ENCODE data around the gene NHS.

NHS gene

DNA sequence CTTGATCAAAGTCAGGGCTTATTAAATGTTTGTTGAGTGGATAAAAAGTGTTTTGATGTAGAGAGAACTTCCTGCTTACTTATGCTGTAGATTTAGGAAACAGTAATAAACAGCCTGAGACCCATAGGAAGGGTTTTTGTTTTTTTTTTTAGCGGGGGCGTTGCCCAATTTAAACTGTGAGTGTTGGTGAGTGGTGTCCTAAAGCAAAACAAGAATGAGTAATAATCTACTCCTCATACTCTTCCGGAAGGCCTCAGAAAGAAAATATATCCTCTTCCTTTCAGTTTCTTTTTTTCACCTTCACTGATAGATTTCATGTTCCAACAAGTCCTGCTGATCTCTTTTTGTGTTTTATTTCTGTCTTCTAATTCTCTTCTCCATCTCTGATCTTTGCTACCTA lies 257.9 kb downstream of the NHS start:
- Histone ChIP-seq H3K4me2 (ENCODE audit: low read length) (no peak overlapping the region), H2BK120ac (ENCODE audit: low read depth, low read length) (no peak overlapping the region), H4K8ac (ENCODE audit: low read depth, low read length) (no peak overlapping the region), H3K23ac (ENCODE audit: low read length) (no peak overlapping the region), H3K27me3 (ENCODE audit: insufficient read depth, low read length, poor library complexity) (no peaks in the 10 kb centered on the region), H2BK15ac (replicated peaks; ENCODE audit: low read depth) (no peak overlapping the region), H3K18ac (ENCODE audit: low read length) (no peak overlapping the region), H3K56ac (ENCODE audit: low read length) (no peak overlapping the region), H4K5ac (ENCODE audit: low read length) (no peak overlapping the region), H3K4me3 (ENCODE audit: low read length) (no peak overlapping the region), H2AK5ac (ENCODE audit: low read length) (no peak overlapping the region), H2BK5ac (ENCODE audit: low read length) (no peak overlapping the region), H3K4ac (ENCODE audit: low read depth, low read length) (no peak overlapping the region), H3K9ac (ENCODE audit: low read length) (no peak overlapping the region), H3K4me1 (ENCODE audit: control insufficient read depth, low read depth, low read length) (no peaks in the 10 kb centered on the region), H3K79me1 (ENCODE audit: low read length) (no peaks in the 10 kb centered on the region), H3K36me3 (ENCODE audit: control insufficient read depth, insufficient read depth, low read length) (no peaks in the 10 kb centered on the region), H3K27ac (ENCODE audit: low read depth, low read length) (no peak overlapping the region), H3K79me2 (ENCODE audit: control insufficient read depth, insufficient read depth, low read length) (no peaks in the 10 kb centered on the region)
- DNase-seq: no peak
- no CpG with 5 or more reads among the region's 3 CpGs for WGBS (ENCODE audit: extremely low coverage, insufficient coverage, low lambda C conversion rate)

DNA sequence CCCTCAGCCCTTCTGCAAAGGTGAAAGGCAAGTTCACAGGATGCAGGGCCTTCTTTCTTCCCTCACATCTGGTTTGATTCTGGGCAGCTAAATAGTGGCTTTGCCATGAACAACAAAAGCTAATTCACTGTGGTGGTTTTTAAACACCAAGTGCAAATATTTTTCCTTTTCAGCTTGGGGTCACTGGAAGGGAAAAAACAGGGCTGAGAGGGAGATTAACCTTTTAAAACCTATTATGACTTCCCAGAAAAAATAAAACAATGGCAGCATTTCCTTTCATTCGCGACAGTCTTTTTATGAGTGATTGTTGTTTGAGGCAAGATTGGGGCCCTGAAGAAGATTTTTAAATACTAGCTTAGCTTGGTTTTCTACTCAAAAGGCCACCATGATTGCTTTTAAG lies 258.5 kb downstream of the NHS start:
- Histone ChIP-seq H3K36me3 (ENCODE audit: control insufficient read depth, insufficient read depth, low read length) (no peaks in the 10 kb centered on the region), H3K4ac (ENCODE audit: low read depth, low read length) (no peak overlapping the region), H2BK5ac (ENCODE audit: low read length) (no peak overlapping the region), H3K27me3 (ENCODE audit: insufficient read depth, low read length, poor library complexity) (no peaks in the 10 kb centered on the region), H3K4me1 (ENCODE audit: control insufficient read depth, low read depth, low read length) (no peaks in the 10 kb centered on the region), H4K8ac (ENCODE audit: low read depth, low read length) (no peak overlapping the region), H2BK120ac (ENCODE audit: low read depth, low read length) (no peak overlapping the region), H3K4me2 (ENCODE audit: low read length) (no peak overlapping the region), H2BK15ac (replicated peaks; ENCODE audit: low read depth) (no peak overlapping the region), H3K79me2 (ENCODE audit: control insufficient read depth, insufficient read depth, low read length) (no peaks in the 10 kb centered on the region), H4K5ac (ENCODE audit: low read length) (no peak overlapping the region), H3K27ac (ENCODE audit: low read depth, low read length) (no peak overlapping the region), H2AK5ac (ENCODE audit: low read length) (no peak overlapping the region), H3K56ac (ENCODE audit: low read length) (no peak overlapping the region), H3K18ac (ENCODE audit: low read length) (no peak overlapping the region), H3K79me1 (ENCODE audit: low read length) (no peaks in the 10 kb centered on the region), H3K4me3 (ENCODE audit: low read length) (no peak overlapping the region), H3K9ac (ENCODE audit: low read length) (no peak overlapping the region), H3K23ac (ENCODE audit: low read length) (no peak overlapping the region)
- no CpG with 5 or more reads among the region's 2 CpGs for WGBS (ENCODE audit: extremely low coverage, insufficient coverage, low lambda C conversion rate)
- DNase-seq: no peak

GRCh38 chrX:17634542-17635207 lies 259.7 kb downstream of the NHS start:
- H3K4me1 ChIP-seq (ENCODE audit: control insufficient read depth, low read depth, low read length): no peaks in the 10 kb centered on the region
- H3K4me2 ChIP-seq (ENCODE audit: low read length): no peak overlapping the region
- H3K79me1 ChIP-seq (ENCODE audit: low read length): no peaks in the 10 kb centered on the region
- no peak overlapping the region for H3K4ac ChIP-seq (ENCODE audit: low read depth, low read length)
- no peak overlapping the region for H4K5ac ChIP-seq (ENCODE audit: low read length)
- H3K79me2 ChIP-seq (ENCODE audit: control insufficient read depth, insufficient read depth, low read length): no peaks in the 10 kb centered on the region
- no peak overlapping the region for H2BK15ac ChIP-seq (replicated peaks; ENCODE audit: low read depth)
- H3K56ac ChIP-seq (ENCODE audit: low read length): no peak overlapping the region
- H3K36me3 ChIP-seq (ENCODE audit: control insufficient read depth, insufficient read depth, low read length): no peaks in the 10 kb centered on the region
- no peak overlapping the region for H2AK5ac ChIP-seq (ENCODE audit: low read length)
- WGBS (ENCODE audit: extremely low coverage, insufficient coverage, low lambda C conversion rate): no CpG with 5 or more reads among the region's 9 CpGs
- no peak overlapping the region for H3K27ac ChIP-seq (ENCODE audit: low read depth, low read length)
- no peak overlapping the region for H3K9ac ChIP-seq (ENCODE audit: low read length)
- H3K23ac ChIP-seq (ENCODE audit: low read length): no peak overlapping the region
- H4K8ac ChIP-seq (ENCODE audit: low read depth, low read length): no peak overlapping the region
- DNase-seq: no peak
- no peak overlapping the region for H2BK120ac ChIP-seq (ENCODE audit: low read depth, low read length)
- H3K18ac ChIP-seq (ENCODE audit: low read length): no peak overlapping the region
- no peaks in the 10 kb centered on the region for H3K27me3 ChIP-seq (ENCODE audit: insufficient read depth, low read length, poor library complexity)
- H3K4me3 ChIP-seq (ENCODE audit: low read length): no peak overlapping the region
- no peak overlapping the region for H2BK5ac ChIP-seq (ENCODE audit: low read length)

DNA sequence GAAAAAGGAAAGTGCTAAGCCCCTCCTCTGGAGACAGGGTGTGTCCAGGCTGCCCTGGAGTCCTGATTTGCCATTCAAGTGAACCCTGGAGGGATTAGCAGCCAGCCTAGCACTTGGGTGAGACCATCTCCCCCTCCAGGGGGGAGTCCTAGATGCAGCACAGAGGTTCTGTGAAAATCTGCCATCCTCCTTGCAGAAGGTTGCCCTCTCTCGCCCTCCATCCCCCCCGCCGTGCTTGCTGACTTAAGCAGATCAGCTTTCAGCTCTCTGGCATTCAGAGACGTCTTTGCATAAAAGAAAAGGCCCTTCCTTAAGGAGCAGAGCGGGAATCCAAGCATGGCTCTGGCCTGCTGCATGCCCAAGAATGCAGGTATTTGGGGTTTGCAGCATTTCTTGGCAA lies 260.2 kb downstream of the NHS start:
- no peak overlapping the region for H4K5ac ChIP-seq (ENCODE audit: low read length)
- H3K9ac ChIP-seq (ENCODE audit: low read length): no peak overlapping the region
- no peak overlapping the region for H3K4ac ChIP-seq (ENCODE audit: low read depth, low read length)
- no peak overlapping the region for H4K8ac ChIP-seq (ENCODE audit: low read depth, low read length)
- H3K4me1 ChIP-seq (ENCODE audit: control insufficient read depth, low read depth, low read length): no peaks in the 10 kb centered on the region
- no peaks in the 10 kb centered on the region for H3K79me2 ChIP-seq (ENCODE audit: control insufficient read depth, insufficient read depth, low read length)
- no peak overlapping the region for H3K23ac ChIP-seq (ENCODE audit: low read length)
- no peak overlapping the region for H2AK5ac ChIP-seq (ENCODE audit: low read length)
- no peak overlapping the region for H2BK15ac ChIP-seq (replicated peaks; ENCODE audit: low read depth)
- no peak overlapping the region for H2BK120ac ChIP-seq (ENCODE audit: low read depth, low read length)
- H3K79me1 ChIP-seq (ENCODE audit: low read length): no peaks in the 10 kb centered on the region
- H3K27ac ChIP-seq (ENCODE audit: low read depth, low read length): no peak overlapping the region
- no peak overlapping the region for H2BK5ac ChIP-seq (ENCODE audit: low read length)
- H3K27me3 ChIP-seq (ENCODE audit: insufficient read depth, low read length, poor library complexity): no peaks in the 10 kb centered on the region
- peak; percentile 91 for DNase-seq
- H3K36me3 ChIP-seq (ENCODE audit: control insufficient read depth, insufficient read depth, low read length): no peaks in the 10 kb centered on the region
- no peak overlapping the region for H3K4me2 ChIP-seq (ENCODE audit: low read length)
- no CpG with 5 or more reads among the region's 5 CpGs for WGBS (ENCODE audit: extremely low coverage, insufficient coverage, low lambda C conversion rate)
- H3K56ac ChIP-seq (ENCODE audit: low read length): peak overlapping the region; percentile 70
- H3K18ac ChIP-seq (ENCODE audit: low read length): no peak overlapping the region
- H3K4me3 ChIP-seq (ENCODE audit: low read length): no peak overlapping the region

GRCh38 chrX:17637235-17637634 lies 262.2 kb downstream of the NHS start:
- Histone ChIP-seq H3K79me2 (ENCODE audit: control insufficient read depth, insufficient read depth, low read length) (no peaks in the 10 kb centered on the region), H4K5ac (ENCODE audit: low read length) (no peak overlapping the region), H3K4me3 (ENCODE audit: low read length) (no peak overlapping the region), H3K18ac (ENCODE audit: low read length) (no peak overlapping the region), H2AK5ac (ENCODE audit: low read length) (no peak overlapping the region), H3K36me3 (ENCODE audit: control insufficient read depth, insufficient read depth, low read length) (no peaks in the 10 kb centered on the region), H2BK120ac (ENCODE audit: low read depth, low read length) (no peak overlapping the region), H3K79me1 (ENCODE audit: low read length) (no peaks in the 10 kb centered on the region), H3K27ac (ENCODE audit: low read depth, low read length) (no peak overlapping the region), H2BK15ac (replicated peaks; ENCODE audit: low read depth) (no peak overlapping the region), H3K4ac (ENCODE audit: low read depth, low read length) (no peak overlapping the region), H3K9ac (ENCODE audit: low read length) (no peak overlapping the region), H3K27me3 (ENCODE audit: insufficient read depth, low read length, poor library complexity) (no peaks in the 10 kb centered on the region), H3K4me1 (ENCODE audit: control insufficient read depth, low read depth, low read length) (no peaks in the 10 kb centered on the region), H3K23ac (ENCODE audit: low read length) (no peak overlapping the region), H3K56ac (ENCODE audit: low read length) (no peak overlapping the region), H2BK5ac (ENCODE audit: low read length) (no peak overlapping the region), H4K8ac (ENCODE audit: low read depth, low read length) (no peak overlapping the region), H3K4me2 (ENCODE audit: low read length) (no peak overlapping the region)
- no CpG with 5 or more reads among the region's 4 CpGs for WGBS (ENCODE audit: extremely low coverage, insufficient coverage, low lambda C conversion rate)
- DNase-seq: no peak

DNA sequence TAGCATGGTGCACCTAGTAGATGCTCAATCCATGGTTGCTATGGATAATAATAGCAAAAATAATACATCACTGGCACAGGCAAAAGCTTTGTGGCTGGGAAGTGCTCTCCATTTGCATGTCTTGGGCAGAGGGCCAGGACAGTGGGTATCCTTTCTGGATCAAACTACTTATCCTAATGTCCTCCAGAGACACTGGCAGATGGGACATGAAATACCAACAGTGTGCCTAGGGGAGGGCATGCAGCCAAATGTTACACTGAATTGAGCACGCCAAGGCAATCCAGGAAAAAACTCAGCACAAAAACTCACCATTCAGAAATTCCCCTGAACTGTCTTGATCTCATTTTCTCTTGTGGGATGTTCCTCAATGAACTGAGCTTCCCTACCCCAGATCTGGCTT lies 263.7 kb downstream of the NHS start:
- Histone ChIP-seq H3K27ac (ENCODE audit: low read depth, low read length) (no peak overlapping the region), H3K4ac (ENCODE audit: low read depth, low read length) (no peak overlapping the region), H2BK5ac (ENCODE audit: low read length) (no peak overlapping the region), H3K36me3 (ENCODE audit: control insufficient read depth, insufficient read depth, low read length) (no peaks in the 10 kb centered on the region), H2BK120ac (ENCODE audit: low read depth, low read length) (no peak overlapping the region), H2BK15ac (replicated peaks; ENCODE audit: low read depth) (no peak overlapping the region), H3K4me1 (ENCODE audit: control insufficient read depth, low read depth, low read length) (no peaks in the 10 kb centered on the region), H4K8ac (ENCODE audit: low read depth, low read length) (no peak overlapping the region), H3K4me3 (ENCODE audit: low read length) (no peak overlapping the region), H3K18ac (ENCODE audit: low read length) (no peak overlapping the region), H2AK5ac (ENCODE audit: low read length) (no peak overlapping the region), H3K27me3 (ENCODE audit: insufficient read depth, low read length, poor library complexity) (no peaks in the 10 kb centered on the region), H3K56ac (ENCODE audit: low read length) (no peak overlapping the region), H4K5ac (ENCODE audit: low read length) (no peak overlapping the region), H3K9ac (ENCODE audit: low read length) (no peak overlapping the region), H3K4me2 (ENCODE audit: low read length) (no peak overlapping the region), H3K79me2 (ENCODE audit: control insufficient read depth, insufficient read depth, low read length) (no peaks in the 10 kb centered on the region), H3K23ac (ENCODE audit: low read length) (no peak overlapping the region), H3K79me1 (ENCODE audit: low read length) (no peaks in the 10 kb centered on the region)
- WGBS (ENCODE audit: extremely low coverage, insufficient coverage, low lambda C conversion rate): no CpG with 5 or more reads among the region's 1 CpG
- DNase-seq: no peak
